GM06990 (cell line): ENCODE measurements around the gene RIOK3.
"Not testable (repeated sequence)": the region's sequence is repeated elsewhere in the genome, so short reads cannot be mapped to it uniquely, and the experiment has no call there.

ENCODE experiments used
- DNase-seq: peaks from one replicate; pipeline ENCODE4 v3.0.0-alpha.2; 2011; ENCODE audit not compliant: insufficient read length; ENCODE audit errors: extremely low read depth
- H3K27me3 ChIP-seq: replicated peaks from 2 replicates; pipeline ENCODE4 v1.6.0; 2011; ENCODE audit warnings: low read length; ENCODE audit not compliant: control insufficient read depth, insufficient read depth
- H3K36me3 ChIP-seq: 2 replicates; pipeline ENCODE4 v1.5.1; 2011; ENCODE audit warnings: low read length; ENCODE audit not compliant: control insufficient read depth, insufficient read depth
- H3K4me3 ChIP-seq: replicated peaks from 2 replicates; pipeline ENCODE4 v1.5.1; 2011; ENCODE audit warnings: low read depth, mild to moderate bottlenecking, control low read depth, low read length
- TF ChIP-seq, protein P1 (sequence below): IDR thresholded peaks from 2 replicates; pipeline ENCODE4 v1.5.1; 2011; ENCODE audit warnings: low read length, control low read depth, mild to moderate bottlenecking, inconsistent platforms; ENCODE audit not compliant: insufficient read depth, poor library complexity, severe bottlenecking

Gene RIOK3

DNA sequence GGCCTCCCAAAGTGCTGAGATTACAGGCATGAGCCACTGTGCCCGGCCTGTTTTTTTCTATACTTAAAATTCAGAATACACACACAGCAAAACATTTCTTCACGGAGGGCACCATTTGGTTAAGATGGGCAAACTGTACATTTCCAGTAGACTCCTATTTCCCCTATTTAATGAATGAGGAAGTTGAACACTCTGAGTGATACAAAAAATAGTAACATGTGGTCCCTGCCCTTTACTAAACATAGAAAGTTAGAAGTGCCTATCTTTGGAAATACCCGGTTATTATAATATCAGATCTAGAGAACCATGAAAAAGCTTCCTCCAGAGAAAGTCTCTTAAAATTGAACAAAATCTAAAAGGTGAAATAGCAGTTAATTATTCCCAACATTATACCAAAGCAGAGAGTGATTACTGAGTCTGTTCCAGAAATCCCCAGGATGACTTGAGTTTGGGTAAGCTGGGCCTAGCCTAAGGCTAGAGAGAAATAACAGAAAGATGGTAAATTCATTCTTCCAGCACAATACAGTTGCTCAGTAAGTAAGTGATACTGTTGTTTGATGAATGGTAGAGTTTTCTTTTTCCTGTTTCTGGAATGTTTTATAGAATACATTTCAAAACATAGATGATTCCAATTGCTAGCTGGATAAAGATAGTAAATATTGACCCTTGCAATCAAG lies 26.9 kb downstream of the RIOK3 start:
- peaks cover 2% of the 10 kb centered on the region for H3K36me3 ChIP-seq
- peak; percentile 34 for DNase-seq
- TF ChIP-seq, protein P1, sequence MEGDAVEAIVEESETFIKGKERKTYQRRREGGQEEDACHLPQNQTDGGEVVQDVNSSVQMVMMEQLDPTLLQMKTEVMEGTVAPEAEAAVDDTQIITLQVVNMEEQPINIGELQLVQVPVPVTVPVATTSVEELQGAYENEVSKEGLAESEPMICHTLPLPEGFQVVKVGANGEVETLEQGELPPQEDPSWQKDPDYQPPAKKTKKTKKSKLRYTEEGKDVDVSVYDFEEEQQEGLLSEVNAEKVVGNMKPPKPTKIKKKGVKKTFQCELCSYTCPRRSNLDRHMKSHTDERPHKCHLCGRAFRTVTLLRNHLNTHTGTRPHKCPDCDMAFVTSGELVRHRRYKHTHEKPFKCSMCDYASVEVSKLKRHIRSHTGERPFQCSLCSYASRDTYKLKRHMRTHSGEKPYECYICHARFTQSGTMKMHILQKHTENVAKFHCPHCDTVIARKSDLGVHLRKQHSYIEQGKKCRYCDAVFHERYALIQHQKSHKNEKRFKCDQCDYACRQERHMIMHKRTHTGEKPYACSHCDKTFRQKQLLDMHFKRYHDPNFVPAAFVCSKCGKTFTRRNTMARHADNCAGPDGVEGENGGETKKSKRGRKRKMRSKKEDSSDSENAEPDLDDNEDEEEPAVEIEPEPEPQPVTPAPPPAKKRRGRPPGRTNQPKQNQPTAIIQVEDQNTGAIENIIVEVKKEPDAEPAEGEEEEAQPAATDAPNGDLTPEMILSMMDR: no peak
- H3K4me3 ChIP-seq: no peak overlapping the region
- H3K27me3 ChIP-seq: no peaks in the 10 kb centered on the region

DNA sequence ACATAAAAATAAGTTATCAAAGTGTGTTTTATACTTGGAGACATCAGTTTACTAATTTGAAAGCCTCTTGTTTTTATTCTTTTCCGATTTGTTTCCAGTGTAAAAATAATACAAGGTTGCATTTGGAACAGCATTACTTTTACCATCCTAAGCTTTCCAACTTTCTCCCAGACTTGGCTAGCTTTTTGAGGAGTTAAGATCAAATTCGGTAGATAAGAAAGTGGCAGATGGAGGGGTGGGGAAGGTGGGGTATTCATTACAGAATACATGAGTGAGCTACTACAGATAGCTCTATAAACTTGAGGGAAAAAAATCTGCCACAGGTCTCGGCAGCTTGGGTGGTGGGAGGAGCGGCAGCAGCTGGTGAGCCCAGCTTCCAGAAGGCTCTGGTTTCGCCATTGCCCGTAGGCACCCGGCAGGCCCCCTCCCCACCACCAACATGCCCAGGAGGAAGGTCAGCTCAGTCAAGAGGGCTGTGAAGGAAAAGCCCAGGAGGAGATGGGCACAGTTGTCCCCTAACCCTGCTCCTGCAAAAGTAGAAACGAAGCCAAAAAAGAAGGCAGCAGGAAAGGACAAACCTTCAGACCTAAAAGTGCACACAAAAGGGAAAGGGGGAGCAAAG lies 31.6 kb downstream of the RIOK3 start:
- H3K27me3 ChIP-seq: no peaks in the 10 kb centered on the region
- TF ChIP-seq, protein P1: no peak
- no peak overlapping the region for H3K4me3 ChIP-seq
- DNase-seq: no peak
- H3K36me3 ChIP-seq: no peaks in the 10 kb centered on the region; the same call in 1 of the 2 replicates

DNA sequence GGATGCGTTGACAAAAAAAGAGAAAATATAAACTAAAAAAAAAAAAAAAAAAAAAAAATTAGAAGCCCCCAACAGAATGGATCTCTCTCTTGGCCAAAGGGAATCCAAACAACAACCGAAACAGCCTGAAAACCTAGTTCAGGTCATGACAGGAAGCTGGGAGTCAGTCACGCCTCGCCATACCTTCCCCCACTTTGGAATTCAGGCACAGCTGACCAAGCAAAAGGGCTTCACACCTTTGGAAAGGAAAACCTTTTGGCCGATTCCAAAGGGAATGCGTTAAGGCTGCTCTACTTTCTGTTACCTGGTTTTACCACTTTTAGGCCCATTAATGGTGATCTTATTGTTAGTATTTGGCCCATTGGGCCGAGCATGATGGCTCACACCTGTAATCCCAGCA lies 32.3 kb downstream of the RIOK3 start:
- H3K4me3 ChIP-seq: no peak overlapping the region
- TF ChIP-seq, protein P1: no peak
- H3K36me3 ChIP-seq: no peaks in the 10 kb centered on the region
- H3K27me3 ChIP-seq: no peaks in the 10 kb centered on the region
- no peak for DNase-seq

DNA sequence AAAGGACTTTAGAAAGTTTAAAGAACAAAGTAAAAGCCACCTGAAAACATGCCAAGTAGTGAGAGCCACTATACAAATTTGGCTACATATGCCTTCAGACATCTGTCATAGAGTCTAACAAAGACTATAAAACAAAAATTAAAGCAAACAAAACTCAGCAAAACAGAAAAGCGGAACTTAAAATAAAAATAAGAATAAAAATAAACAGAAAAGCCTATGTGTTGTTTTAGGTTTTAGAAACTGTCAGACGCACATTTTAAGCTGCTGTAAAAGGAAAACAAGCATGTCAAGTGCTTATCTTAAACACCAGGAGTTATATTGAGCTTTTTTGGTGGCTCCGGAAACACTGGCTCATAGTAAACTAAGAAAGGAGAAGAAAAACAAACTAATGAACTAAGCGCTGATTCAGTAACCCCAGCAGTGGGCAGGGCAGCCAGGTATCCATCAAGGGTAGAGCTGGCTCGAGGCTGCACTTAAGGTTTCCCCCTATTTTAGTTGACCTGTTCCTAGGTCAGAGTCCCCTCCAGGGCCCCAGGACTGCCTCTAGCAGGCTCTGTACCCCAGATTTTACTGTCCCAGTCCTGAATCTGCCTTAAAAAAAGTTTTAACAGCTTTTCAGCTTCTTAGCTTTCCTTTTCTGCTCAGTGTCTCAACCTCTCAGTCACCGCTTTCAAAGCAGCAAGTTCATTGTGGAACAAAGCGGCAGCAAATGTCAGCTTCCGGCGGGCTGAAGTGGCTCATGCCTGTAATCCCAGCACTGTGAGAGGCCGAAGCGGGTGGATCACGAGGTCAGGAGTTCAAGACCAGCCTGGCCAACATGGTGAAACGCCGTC lies 34.9 kb downstream of the RIOK3 start:
- peak overlapping the region; percentile 52 for H3K4me3 ChIP-seq
- H3K36me3 ChIP-seq: no peaks in the 10 kb centered on the region
- DNase-seq: peak; percentile 55
- TF ChIP-seq, protein P1: no peak
- H3K27me3 ChIP-seq: no peaks in the 10 kb centered on the region

DNA sequence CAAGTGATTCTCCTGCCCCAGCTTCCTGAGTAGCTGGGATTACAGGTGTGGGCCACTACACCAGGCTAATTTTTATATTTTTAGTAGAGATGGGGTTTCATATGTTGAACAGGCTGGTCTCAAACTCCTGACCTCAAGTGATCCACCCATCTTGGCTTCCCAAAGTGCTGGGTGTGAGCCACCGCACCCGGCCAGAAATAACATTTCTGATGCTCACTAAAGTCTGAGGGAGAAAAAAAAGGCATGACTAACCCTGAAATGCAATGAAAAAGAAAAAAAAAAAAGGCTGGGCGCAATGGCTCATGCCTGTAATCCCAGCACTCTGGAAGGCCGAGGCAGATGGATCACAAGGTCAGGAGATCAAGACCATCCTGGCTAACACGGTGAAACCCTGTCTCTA lies 36.5 kb downstream of the RIOK3 start:
- not testable (repeated sequence) for DNase-seq, H3K4me3 ChIP-seq

DNA sequence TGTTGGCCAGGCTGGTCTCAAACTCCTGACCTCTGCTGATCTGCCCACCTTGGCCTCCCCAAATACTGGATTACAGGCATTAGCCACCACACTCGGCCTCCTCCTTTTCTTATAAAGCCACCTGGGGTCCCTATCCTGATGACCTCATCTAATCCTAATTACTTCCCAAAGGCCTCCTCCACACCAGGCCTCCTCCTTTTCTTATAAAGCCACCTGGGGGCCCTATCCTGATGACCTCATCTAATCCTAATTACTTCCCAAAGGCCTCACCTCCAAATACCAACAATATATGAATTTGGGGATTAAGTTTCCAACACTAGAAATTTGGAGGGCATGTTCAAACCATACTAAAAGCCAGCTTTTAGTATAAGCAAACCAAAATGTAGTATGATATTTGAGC lies 40.6 kb downstream of the RIOK3 start:
- H3K27me3 ChIP-seq: no peaks in the 10 kb centered on the region
- DNase-seq: no peak
- no peaks in the 10 kb centered on the region for H3K36me3 ChIP-seq
- no peak overlapping the region for H3K4me3 ChIP-seq
- TF ChIP-seq, protein P1: no peak

More for the DNA sequence above, 36.5 kb downstream of the RIOK3 start:
- H3K27me3 ChIP-seq, H3K36me3 ChIP-seq: not testable (repeated sequence)
